Kidney tubule cell (primary cell): ENCODE data around the gene TNFRSF1A.

ENCODE experiments used
- DNase-seq: peaks from one replicate; pipeline ENCODE4 v3.0.0-alpha.2; 2018; ENCODE audit warnings: low spot score

TNFRSF1A gene

DNA sequence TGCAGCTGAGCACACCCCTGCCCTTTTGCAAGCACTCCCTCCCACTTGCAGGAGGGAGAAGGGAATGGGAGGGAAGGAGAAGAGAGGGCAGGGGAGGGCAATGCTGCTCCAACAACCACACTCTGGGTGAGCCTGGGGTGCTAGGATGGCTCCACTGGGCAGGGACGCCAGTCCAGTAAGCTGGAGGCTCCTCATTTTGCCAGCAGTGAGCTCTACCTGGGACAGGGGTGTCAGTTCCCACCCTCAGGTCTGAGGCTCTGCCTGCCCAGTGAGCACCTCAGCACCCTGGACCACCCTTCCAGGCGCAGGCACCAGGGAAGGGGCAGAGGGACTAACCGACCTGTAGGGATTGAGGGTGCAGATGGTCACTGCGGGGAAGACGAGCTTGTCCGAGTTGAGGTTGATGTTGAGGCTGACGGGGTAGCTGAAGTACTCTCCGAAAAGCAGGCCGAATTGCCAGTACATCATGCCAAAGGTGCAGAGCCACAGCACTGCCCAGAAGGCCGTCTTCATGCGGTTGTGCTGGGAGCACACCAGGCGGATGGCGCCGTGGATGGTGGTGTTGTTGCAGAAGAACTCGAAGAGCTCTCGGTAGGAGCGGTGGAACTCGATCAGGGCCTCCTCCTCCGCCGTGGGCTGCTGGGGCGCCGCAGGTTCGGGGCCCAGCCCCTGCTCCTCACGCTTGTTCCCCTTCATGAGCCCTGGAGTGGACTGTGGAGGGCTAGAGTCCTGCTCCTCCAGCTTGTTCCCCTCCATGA, 32.3 kb upstream of the TNFRSF1A start:
- DNase-seq: no peak

DNA sequence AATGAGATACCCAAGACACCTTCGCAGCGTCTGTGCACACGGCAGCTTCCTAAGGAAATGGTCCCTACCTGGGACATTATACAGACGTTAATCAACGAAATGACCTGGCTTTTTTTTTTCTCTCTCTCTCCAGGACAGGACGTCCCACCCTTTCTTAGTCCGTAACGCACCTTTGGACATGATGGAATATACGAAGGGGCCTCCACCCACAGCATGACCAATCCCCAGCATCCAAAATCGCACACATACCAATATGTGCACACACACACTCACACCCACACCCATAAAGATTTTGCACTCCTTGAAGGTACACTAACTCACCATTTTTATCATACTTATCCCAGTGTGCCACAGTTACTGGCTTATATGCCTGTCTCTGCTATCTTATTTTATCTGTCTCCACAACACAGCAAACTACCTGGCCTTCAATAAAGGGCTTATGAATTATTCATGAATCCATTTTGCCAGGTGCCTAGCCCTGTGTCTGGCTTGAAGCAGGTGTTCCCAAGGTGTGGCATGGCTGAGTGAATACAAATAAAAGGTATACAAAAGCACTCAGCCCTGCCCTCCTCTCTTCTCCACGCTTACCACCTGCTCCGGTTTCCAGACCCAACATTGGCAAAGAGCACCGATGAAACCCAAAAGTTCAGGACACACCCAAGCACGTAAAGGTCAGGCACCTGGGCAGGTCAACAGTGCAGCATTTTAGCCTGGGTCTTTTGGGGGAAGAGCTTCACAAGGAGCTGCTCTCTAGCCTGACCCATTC, 31.3 kb upstream of the TNFRSF1A start:
- peak; percentile 37 for DNase-seq

DNA sequence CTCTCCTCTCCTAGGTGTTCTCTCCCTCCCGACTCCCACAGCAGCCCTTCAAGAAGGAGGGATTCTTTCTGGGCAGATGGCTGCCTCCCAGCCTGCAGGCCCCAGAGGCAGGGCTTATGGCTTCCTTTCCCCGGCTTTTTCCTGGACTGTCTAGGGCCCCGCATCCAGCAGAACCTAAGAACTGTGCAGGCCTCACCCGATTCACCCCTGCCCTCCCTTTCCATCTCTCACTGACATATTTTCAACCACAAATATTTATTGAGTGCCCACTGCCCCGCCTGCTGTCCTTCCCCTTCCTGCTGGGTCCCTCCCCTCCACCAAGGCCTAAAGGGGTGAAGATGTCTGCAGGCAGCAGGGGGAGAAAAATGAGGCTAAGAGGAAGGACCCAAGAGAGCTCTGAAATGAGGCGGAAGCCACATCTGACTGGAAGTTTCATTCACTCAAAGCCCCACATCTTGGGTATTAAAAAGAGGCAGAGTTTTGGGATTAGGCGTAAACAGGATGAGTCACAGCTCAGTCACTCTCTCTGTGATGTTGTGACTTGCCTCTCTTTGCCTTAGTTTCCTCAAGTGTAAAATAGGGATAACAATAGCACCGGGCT, 30.6 kb upstream of the TNFRSF1A start:
- DNase-seq: peak; percentile 90

DNA sequence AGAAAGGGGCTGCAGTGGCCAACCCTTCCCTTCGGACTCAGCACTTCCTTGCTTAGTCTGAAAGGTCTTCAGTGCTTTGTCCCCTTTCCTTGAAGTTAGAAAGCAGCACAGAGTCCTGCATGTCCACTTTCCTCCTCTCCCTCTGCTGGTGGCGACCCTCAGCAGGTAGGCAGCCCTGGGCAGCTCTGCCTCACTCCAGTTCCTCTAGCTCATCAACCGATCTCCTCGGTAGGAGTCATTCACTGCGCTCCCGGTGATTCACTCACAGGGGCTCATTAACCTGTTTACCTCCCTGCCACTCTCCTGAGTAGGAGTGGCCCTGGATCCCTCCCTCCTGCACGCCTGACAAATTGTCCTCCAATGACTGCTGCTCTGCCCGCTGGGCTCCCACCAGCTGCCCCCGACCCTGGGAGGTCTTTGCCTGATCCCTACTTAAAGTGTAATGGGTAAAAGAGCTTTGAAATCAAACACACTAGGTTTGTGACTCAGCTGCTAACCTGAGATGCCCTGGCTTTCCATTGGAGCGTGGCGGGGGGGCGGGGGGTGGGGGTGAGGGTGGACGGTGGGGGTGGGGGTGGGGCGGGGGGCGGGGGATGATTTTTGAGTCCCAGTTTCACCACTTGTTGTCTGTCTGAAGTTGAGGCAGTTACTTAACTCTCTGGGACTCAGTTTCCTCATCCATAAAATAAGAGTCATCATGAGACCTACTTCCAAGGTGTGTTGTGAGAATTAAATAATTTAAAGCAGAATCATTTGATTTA, 29.3 kb upstream of the TNFRSF1A start:
- DNase-seq: peak; percentile 99

DNA sequence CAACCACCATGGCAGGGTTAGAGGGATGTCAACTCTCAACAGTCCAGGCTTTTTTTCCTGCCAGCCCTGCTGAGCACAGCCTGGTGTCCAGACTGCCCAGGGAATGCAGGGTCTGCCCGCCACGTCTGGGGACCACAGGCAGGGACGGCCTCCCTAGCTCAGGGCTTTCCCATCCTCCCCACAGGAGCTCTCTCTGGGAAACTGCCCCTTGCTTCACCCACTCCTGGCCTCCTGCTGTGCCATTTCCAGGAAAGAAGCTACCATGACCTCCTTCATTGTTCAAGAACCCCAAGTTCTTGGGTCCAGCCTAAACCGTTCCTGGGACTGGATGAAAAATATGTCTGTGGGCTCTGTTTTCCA, 28.7 kb upstream of the TNFRSF1A start:
- no peak for DNase-seq

DNA sequence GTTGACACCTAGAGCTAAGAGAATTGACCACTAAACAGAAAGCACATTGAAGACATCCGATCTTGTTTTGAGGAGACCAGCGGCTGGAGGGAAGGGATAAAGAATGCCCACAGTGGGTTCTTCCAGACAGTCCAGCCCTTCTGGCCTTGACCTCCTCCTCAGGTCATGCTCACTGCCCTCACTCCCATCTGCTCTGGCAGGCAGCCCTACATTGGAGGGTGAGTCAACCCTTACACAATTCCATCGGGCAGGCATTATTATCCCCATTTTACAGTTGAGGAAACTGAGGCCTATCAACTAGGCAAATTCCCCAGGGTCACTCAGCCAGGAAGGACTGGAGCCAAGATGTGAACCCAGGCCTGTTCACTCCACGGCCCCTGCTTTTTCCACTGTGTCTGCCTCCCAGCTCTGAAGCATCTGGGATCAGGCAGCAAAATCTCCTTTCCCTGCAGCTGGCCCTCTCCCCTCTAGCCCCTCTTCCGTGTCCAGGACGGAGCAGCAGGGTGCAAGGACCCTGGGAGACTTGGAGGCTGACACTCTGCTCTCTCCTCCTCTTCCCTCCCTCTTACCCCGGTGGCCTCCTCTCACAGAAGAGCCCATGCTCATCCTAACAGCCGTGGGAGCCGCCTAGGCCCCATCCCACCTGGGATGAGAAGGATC, 28.2 kb upstream of the TNFRSF1A start:
- DNase-seq: peak; percentile 55

DNA sequence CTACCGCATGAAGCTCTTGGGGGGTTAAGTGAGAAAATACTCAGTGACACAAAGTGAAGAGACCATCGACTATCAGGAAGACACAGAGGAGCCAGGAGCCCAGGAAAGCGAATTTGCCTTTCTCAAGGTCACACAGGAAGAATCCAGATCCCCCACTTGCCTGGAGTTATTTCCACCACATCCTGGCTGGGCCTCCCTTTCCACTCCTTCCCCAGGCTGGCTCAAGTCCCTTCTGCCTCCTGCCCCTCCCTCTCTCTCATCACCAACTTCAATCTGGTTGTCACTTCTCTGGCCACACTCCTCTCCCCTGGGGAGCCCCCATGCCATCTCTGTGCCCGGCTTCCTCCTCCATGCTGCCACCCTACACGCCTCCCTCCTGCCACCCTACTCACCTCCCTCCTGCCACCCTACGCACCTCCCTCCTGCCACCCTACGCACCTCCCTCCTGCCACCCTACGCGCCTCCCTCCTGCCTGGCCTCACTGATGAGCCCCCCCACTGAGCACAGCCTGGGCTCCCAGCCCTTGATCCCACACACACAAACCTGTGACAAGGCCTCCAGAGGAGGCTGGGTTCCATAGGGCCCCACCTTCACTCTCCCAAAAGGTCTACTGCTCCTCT, 27.1 kb upstream of the TNFRSF1A start:
- DNase-seq: no peak

DNA sequence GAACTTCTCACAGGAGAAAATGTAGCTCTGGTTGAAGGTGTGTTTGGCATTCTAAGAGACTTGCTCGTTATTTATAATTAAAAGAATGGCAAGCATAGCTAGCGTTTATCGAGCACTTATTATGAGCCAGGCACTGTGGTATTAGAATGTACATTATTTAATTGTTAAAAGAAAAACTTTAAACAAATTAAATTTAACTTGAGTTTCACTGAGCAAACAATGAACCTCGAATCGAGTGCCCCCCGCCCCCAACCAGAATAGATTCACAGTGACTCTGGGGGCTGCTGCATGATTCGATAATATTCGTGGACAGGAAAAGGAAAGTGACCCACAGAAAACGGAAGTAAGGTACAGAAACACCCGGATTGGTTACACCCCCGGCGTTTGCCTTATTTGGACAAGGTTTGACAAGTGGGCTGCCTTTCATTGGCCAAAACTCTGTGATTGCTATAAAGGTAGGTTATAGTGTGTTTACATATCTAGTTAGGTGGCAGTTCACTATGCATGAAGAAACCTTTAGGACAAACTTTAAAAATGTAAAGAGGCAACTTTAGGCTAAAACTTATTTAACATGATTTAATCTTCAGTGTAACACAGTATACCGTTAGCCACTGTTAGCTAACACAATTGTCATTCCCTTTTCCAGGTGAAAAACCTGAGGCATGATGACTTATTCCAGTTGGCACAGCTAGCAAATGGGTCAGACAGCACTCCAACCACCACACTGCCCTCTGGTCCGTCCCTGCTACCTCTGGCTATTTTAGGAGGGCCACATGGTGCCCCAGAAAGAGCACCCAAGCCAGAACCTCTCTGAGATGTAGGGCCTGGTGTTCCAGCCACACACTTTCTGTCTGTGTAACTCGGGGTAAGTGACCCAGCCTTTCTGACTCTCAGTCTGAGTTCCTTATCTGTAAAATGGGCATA, 26.4 kb upstream of the TNFRSF1A start:
- DNase-seq: no peak

DNA sequence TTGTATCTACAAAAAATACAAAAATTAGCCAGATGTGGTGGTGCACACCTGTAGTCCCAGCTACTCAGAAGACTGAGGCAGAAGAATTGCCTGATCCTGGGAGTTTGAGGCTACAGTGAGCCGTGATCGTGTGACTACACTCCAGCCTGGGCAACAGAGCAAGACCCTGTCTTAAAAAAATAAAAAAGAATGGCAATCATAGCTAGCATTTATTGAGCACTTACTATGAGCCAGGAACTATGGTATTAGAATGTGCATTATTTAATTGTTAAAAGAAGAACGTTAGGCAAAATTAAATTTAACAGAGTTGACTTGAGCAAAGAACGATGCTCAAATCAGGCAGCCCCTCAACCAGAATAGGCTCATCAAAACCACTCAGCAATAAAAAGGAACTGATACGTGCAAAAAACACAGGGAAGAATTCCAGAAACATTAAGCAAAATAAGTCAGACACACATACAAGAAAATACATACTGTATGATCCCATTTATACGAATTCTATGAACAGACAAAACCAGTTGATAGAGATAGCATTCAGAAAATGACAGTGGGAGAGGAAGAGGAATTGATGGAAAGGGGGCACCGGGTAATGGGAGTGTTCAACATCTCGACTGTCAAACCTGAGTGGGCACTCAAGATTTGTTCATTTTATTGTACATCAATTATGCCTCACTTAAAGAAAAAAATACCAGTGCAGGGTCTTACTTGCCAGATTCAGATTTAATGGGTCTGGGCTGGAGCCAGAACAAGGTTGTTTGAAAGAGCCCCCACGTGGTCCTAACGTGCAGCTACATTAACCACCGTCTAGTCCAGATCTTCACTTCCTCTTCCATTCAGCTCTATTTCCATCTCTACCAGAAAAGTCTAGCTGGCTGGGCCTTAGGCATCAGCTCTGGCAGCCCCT, 25.4 kb upstream of the TNFRSF1A start:
- DNase-seq: peak; percentile 40

DNA sequence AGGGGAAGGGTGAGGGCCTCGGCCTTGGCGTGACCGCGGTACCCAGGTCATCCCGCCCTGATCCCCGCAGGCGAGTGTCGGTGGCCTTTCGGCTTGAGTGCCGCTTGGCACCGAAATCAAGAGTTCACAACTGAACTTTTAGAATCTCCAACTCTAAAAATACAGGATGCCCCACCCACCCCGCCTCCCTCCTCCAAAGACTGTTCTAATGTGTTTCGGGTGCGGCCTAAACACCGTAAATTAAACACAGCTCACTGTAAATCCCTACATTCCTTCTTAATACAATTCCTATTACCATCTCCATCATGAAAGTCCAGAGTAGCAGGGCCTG, 22.1 kb upstream of the TNFRSF1A start:
- DNase-seq: peak; percentile 17

DNA sequence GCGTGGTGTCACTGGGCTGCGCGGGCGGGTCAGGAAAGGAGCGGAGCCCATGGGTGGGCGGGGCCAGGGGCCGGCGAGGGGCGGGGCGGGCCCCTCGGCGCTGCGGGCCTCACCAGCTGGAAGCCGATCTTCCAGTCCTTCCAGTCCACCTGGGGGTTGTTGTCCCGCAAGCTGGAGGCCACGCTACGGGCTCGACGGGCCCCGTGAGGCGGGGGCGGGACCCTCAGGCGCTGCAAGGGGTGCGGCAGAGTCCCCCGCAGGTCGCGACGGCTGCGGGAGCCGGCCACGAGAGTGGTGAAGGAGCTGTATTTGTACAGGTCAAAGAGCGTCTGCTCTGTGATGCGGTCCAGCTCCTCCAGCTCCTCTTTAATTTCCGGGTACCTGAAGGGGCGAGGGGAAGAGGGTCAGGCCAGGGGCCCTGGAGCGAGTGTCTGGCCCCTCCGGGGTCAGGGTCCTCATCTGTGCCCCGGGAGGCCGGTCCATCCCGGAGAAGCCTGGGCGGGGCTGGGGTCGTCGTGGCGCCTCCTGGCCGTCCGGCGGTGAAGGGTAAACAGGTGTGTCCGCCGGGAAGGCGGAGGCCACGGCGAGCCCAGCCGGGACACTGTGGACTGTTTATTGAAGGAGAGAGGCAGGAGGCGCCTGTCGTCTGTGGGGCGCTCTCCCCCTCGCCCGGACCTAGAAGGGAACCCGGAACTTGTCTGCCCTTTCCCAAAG, 21.6 kb upstream of the TNFRSF1A start:
- DNase-seq: peak; percentile 66

DNA sequence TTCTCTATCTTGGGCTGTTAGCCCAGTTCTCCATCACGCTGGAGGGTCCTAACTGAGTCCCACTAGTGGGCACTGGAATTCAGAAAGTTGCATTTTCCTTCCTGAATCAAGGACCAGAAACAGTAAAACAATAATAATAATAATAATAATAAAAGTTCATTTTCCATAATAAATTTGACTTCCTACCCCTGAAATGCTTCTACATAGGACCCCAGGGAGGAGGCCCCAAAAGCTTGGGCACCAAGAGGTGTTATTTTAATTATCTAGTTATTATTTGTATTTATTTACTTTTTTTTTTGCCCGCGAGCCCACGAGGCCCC, 21.1 kb upstream of the TNFRSF1A start:
- DNase-seq: no peak

DNA sequence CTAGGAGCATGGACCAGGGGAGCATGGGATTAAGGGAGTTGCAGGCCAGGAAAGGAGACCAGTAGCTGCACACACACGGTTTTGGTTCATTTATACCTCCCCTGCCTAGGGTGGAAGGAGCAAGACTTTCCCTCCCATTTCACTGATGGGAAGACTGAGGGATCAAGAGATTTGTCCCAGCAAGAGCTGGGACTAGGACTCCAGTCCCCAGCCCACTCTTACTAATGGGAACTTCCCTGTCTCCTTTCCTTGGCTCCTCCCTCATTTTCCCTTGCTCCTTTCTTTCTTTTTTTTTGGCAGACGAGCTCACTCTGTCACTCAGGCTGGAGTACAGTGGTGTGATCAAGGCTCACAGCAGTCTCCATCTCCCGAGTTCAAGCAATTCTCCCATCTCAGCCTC, 20.5 kb upstream of the TNFRSF1A start:
- DNase-seq: no peak

DNA sequence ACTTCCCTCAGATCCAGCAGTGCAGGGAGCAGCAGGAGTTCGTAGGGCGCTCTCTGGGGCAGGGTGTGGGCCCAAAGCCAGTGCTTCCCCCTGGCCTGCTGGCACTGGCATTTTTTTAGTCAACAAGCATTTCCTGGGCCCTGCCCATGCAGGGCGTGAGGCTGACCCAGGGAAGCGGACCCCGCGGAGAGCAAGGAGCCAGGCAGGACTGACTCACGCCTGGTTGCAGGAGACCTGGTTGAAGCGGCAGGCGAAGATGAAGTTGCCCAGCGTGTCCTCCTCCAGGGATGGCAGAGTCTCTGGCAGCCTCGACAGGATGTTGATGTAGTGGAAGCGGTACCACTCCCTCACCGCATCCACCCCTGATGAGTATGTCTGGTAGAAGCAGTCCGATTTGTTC, 20.0 kb upstream of the TNFRSF1A start:
- DNase-seq: peak; percentile 93

DNA sequence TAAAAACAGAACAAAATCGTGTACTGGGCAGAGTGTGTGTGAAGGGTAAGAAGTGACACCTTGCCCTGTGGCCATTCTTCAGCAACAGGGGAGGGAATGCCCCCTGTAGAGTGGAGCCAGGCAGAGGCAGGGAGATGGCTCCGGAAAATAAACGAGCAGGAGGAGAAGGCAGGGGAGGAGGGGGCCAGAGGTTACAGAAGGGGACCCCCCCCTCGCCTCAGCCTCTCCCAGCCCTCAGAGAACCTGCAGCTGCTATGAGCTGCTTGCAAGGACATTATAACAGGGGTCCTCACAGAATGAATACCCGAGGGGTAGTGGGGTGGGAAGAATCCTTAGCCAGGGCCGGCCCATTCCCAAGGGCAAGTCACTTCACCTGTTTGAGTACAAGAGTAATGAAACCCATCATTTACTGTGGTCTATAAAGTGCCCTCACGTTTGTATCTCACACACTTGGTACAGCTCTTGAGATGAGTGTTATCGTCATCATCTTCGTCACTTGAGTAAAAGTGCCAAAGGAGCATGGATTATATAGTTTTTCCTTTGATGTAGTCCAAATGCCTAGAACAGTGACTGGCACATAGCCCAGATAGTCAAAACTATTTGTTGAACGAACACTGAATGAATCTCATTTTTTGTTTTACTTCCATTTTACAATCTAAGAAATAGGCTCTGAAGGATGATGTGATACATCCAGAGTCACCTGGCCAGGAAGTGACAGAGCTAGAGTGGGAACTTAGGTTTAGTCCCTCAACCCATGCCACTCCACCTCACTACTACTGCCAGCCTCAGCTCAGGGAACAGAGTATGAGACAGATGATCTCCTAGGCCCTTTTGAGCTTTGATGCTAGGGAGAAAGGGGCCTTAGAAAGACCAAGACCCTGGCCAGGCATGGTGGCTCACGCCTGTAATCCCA, 19.0 kb upstream of the TNFRSF1A start:
- no peak for DNase-seq

DNA sequence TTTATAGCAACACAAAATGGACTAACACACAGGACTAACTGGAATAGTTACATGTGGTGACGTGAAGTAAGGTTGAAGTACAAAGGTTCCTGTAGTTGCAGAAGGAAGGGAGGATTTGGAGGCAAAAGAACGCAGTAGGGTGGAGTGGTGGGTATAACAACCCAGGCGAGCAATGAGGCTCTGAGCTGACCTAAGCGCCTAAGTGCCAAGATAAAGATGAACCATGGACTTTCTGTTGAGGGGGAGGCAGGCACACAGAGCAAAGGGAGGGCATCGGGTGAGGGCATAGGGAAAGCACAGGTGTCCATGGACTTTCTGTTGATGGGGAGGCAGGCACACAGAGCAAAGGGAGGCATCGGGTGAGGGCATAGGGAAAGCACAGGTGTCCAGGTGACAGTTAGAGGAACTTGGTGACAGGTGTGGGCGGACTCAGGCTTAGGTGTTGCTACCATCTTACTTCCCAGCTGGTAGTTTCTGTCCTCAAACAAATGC, 18.2 kb upstream of the TNFRSF1A start:
- DNase-seq: no peak

DNA sequence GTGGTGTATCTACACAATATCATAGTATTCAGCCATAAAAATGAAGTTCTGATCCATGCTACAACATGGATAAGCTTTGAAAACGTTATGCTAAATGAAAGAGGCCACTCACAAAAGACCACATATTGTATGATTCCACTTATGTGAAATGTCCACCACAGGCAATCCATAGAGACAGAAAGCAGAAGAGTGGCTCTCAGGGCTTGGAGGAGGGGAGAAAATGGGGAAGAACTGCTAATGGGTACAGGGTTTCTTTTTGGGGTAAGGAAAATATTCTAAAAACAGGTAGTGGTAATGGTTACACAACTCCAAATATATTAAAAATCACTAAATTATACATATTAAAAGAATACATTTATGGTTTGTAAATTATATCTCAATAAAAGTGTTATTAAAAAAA, 17.0 kb upstream of the TNFRSF1A start:
- DNase-seq: no peak

DNA sequence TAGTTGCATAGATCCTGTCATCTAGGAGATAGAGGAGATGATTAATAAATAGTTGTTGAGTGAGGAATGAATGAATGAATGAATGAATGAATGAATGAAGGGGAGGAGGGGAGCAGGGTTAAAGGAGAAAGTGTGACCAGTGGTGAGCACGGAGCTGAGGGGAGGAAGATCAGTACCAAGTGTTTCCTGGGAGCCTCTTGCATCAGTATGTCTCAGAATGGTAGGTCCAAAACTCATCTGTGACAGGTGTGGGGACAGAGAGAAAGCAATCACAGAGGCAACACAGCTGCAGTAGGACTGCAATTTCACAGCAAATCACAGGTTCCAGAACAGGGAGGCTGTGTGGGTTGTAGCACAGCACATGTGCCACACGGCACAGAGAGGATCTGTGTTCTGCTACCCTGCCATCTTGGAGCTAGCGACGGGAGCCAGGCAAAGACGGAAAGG, 14.5 kb upstream of the TNFRSF1A start:
- DNase-seq: no peak
